Ureter (tissue), 1 donor: ENCODE measurements around the gene GGCX. TPM values are rescaled to one million over a fixed set of nuclear protein-coding genes. Genes with fewer than 3 reads are reported as not detected.

Experiments used
- DNase-seq: peaks from one replicate; pipeline ENCODE4 v3.0.0-alpha.2; 2020; ENCODE audit warnings: low spot score
- total RNA-seq: library from RNA; stranded (reverse); gene quantifications from one replicate; pipeline ENCODE4 v1.2.4, GENCODE V29; 2023
- donor health status: DM: yes; HTN: yes; CAD: no.

GGCX gene
- total RNA-seq, 1 donor from 2014 or later: 48.9 TPM

DNA sequence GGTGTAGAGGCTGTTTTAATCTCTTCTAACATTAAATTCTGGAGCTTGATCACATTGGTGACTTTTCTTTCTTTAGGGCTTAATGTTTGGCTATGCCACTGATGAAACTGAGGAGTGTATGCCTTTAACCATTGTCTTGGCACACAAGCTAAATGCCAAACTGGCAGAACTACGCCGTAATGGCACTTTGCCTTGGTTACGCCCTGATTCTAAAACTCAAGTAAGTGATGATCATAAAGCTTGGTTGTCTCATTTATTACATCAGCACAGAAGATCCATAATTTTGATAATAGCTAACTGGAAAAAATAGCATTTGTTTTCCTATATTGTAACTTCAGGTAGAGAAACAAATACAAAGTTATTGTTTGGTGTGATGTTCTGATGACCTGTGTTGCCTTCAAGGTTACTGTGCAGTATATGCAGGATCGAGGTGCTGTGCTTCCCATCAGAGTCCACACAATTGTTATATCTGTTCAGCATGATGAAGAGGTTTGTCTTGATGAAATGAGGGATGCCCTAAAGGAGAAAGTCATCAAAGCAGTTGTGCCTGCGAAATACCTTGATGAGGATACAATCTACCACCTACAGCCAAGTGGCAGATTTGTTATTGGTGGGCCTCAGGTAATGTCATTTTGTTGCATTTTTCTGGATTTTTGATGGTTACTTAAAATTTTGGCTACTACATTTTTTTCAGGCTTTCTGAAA, 19.4 kb downstream of the GGCX start:
- no peak for DNase-seq

DNA sequence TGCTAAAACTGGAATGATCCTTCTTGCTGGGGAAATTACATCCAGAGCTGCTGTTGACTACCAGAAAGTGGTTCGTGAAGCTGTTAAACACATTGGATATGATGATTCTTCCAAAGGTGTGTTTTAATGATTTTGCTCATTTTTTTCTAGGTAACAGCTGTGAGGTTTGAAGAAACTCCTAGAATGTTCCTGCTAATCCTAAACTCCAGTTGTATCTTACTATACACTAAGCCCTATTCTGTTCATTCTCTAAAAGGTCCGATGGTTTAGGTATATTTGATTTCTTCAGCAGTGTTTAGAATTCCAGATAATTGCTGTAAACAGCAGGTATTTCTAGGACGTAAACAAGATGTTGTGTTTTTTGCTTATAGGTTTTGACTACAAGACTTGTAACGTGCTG, 20.0 kb downstream of the GGCX start:
- DNase-seq: no peak

GRCh38 chr2:85540133-85540648, 21.1 kb downstream of the GGCX start:
- DNase-seq: no peak

DNA sequence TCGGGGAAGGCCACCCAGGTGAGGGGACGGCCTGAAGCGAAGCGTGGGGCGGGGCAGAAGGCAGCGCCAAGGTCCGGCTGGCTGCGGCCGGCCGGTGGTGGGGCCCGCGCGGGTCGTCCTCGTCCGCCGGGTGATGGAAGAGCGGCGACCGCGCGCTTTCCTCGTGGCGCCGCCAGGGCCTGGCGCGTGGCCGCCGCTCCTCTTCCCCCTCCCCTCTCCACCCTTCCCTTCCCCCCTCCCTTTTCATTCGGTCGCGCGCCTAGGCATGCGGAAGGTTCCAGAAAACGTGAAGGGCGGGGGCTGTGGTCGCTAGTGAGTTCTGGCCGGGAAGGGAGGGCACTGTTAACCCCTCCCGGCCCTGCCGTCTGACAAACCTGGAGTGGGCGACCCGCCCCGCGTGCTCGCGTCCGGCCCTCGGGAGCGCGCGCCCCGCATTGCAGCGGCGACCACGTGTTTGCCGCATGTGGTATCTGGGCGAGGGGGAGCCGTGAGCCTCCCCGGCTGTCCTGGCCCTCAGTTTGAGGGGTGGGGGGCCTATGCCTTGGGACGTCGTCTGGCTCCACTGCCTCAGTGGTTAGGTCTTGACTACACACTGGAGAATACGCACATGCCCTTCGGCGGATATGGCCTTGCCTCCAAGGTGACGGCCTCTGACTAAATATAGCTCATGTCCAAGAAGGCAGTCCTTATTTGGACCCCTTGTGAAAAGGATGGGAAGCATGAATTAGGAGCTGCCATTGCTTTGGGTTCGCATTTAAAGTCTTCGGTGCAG, 21.7 kb downstream of the GGCX start:
- DNase-seq: peak; percentile 86

GRCh38 chr2:85538507-85539360, 22.6 kb downstream of the GGCX start, which contains the start of gene MAT2A:
Gene MAT2A (plus strand): TSS chr2:85539168. CDS start chr2:85539288, 120 bp downstream.
- peak; percentile 95 for DNase-seq

- peak; percentile 72 for DNase-seq
Observed at GRCh38 chr2:85537600-85538506, 23.4 kb downstream of the GGCX start.

DNA sequence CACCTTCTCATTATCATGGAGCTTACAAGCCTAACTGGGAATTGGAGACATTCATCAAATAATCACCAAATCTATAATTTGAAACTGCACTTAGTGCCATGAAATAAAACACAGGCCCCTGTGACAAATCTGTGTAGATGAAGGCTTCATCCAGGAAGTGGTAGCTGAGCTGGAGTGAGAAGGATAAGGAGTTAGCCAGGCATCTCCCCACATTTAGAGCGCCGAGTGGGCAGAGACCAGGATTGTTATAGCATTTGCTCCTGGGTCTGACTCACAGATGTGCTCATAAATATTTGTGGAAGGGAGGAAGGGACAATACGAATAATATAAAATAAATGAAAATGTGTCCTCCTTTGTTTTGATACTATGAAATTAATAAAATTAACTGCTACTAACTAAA, 24.8 kb downstream of the GGCX start:
- no peak for DNase-seq

DNA sequence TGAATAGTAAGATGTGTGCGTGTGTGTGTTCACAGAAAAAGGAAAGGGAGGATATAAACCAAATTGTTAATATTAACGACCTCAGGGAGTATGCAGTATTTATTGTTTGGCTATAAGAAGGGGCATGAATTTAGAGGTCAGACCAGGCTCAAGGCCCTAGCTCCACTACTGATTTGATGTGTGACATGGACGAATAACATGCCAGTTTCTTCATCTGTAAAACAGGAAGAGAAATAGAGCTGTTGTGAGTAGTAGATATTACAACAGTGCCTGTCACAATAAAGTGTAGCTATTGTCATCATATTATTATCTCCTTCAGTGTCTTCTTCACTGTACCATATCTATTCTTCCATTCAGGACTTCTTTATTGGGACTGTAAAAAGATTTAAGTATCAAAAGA, 26.4 kb downstream of the GGCX start:
- DNase-seq: no peak

GRCh38 chr2:85534099-85534498, 27.2 kb downstream of the GGCX start:
- no peak for DNase-seq

- DNase-seq: no peak
Observed at GRCh38 chr2:85531589-85531988, 29.7 kb downstream of the GGCX start.

GRCh38 chr2:85529809-85530208, 31.5 kb downstream of the GGCX start:
- DNase-seq: no peak

DNA sequence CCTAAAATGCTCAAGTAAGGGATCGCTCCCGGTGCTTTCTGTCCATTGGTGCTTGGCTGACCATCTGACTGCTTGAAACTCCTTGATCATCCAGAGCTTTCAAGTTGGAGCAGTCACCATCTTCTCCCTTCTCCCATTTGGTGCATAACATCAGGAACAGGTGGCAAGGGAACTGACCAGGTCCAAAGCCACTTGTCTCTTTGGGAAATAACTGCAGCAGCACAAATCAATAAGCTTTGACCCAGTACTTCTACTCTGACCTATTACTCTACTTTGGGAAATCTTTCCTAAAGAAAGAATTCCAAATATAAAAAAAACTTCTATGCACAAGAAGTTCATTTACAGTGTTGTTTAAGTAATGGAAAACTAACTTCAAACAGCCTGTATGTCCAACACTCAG, 32.9 kb downstream of the GGCX start:
- DNase-seq: no peak

DNA sequence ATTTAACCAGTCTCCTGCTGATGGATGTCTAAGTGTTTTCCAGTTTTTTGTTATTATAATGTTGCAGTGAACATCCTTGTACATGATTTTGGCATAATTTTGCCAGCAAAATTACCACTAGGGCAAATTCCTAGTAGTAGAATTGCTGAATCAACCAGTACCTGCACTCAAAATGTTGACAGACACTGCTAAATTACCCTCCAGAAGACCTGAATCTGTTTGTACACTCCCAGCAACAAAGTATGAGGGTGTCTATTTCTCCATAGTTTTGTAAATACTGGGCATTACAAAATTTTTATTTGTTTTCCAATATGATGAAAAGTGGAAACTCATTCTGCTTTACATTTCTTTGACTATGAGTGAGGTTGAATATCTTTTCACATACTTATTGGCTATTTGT, 33.5 kb downstream of the GGCX start:
- no peak for DNase-seq

- DNase-seq: no peak
Observed at GRCh38 chr2:85525567-85525966, 35.7 kb downstream of the GGCX start.

GRCh38 chr2:85525029-85525428, 36.3 kb downstream of the GGCX start:
- DNase-seq: no peak

DNA sequence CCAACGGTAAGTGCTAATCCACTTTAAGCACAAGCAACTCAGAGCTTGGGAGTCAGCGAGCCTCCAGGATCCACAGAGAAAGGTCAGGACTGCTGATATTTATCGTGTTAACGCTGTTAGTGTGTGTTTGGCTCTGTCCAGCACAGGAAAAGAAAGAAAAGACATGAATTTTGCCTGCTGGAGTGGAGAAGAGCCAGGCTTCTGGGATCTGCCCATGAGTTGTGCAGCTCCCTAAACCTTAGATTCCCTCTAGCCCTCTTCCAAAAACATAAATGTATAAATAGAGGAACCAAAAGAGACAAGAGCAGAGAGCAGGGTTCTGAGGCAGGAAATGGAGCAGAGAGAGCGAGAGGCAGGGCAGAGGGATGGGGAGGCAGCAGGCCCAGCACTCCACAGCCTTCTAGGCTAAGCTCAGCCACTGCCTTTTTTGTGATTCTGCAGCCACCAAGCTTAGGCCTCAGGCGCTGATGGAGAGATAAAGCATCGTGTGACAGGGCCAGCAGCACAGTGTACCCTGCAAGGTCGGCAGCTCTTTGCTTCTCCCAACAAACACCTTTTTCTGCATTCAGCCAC, 36.9 kb downstream of the GGCX start:
- DNase-seq: peak; percentile 56

- no peak for DNase-seq
Observed at GRCh38 chr2:85523903-85524335, 37.4 kb downstream of the GGCX start.

DNA sequence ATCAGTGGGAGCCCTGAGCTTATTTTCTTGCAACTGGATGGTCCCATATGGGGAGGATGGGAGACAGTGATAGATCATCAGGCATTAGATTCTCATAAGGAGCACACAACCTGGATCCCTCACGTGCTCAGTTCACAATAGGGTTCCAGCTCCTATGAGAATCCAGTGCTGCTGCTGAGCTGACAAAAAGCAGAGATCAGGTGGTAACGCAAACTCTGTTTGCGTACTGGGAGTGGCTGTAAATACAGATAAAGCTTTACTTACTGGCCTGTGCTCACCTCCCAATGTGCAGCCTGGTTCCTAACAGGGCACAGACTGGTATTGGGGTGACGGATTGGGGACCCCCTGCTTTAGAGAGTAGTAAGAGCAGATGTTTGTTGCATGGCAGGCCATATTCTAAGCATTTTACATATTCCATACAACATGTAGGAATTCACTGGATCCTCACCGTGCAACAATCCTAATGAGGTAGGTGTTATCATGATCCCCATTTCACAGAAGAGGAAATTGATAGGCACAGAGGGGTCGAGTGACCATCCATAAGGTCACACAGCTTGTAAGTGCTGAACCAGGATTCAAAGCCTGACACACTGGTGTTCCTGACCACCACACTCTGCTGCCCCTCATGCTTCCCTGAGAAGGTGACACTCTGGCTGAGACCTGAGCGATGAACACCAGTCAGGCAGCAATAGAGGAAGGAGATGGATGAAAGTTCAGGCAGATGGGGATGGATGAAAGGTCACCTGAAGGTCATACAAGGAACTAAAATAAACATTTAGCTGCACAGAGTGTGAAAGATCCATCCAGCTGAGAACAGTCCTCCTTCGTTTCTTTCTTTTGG, 38.0 kb downstream of the GGCX start:
- DNase-seq: no peak

DNA sequence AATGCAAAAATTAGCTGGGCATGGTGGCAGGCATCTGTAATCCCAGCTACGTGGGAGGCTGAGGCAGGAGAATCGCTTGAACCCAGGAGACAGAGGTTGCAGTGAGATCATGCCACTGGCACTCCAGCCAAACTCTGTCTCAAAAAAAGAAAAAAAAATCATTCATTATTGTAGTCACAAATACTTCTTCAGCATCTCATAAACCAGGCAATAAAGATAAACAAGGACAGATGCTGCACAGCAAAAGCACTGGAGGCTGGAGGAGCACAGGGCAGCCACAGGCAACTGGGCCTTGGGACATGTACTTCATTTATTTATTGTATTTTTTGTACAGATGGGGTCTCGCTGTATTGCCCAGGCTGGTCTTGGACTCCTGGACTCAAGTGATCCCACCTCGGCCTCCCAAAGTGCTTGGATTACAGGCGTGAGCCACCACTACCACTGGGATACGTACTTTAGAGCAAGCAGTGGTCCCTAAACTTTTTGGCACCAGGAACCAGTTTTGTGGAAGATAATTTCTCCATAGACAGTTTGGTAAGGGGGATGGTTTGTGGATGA, 39.1 kb downstream of the GGCX start:
- no peak for DNase-seq
